GM18868 (cell line): ENCODE results near the gene GALNT2.
A peak's percentile ranks its signal among the peaks of the same experiment; 100 is the strongest.

ENCODE experiments used
- ATAC-seq: cut with Tn5 transposase; IDR thresholded peaks from one replicate; pipeline ENCODE4 v1.9.1; 2021; ENCODE audit warnings: mild to moderate bottlenecking, moderate library complexity; ENCODE audit not compliant: unreplicated experiment

Gene GALNT2

DNA sequence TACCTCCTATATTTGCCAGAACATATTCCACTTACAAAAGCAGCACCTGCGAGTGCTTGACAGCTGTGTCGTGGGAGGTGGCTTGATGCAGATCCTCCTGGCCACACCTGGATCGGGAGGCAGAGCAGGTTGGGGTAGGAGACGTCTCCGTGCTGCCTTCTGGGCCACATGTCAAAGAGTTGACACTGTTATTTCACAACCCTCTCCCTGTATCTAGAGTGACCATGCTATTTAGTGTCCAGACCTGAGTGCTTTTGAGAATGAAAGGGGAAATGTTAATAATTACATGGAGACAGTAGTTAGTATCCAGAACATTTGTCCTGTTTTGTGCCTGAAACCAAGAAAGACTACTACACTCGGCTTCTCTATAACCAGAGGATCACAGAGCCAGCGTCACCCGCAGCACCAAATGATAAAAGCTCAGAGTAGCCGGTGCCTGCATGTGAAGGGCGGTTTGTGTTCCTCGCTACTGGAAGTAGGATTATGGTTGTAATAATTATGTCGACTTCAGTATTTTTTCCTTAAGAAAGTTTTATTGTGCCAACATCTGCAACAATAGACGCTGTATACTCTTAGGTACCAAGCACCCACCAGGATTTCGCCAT, 77.1 kb downstream of the GALNT2 start:
- ATAC-seq, result no peak

DNA sequence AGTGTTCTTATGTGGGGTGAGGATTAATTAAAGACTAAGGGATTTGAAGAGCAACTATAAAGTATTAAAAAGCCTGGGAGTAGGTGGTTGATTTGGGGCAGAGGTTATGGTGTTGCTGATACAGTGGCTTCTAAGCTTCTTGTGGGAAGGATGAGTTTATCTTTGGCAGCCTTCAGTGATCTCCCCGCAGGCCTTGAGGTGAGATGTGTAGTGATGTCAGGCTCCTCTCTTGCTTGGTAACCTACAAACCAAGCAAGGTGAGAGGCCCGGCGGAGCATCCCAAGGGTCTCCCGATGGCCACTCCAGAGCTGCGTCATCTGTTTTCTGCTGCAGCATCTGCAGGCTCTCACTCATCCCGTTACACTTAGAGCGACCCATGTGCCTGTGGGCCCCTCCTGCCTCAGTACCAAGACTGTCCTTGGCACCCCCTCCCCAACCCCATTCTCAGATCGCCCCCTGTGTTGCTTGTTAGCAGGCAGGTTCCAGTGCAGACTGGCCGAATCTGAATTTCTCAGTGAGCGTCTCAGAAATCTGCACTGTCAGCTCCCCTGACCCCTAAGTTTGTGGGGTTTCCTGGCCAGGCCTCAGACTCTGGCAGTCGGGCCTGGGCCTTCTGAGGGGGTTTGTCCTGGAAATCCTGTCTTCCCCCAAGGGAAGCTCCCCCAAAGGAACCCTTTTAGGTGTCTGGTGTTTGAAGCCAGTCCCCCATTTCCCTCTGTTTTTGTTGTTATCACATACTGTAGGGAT, 77.9 kb downstream of the GALNT2 start:
- no peak for ATAC-seq

DNA sequence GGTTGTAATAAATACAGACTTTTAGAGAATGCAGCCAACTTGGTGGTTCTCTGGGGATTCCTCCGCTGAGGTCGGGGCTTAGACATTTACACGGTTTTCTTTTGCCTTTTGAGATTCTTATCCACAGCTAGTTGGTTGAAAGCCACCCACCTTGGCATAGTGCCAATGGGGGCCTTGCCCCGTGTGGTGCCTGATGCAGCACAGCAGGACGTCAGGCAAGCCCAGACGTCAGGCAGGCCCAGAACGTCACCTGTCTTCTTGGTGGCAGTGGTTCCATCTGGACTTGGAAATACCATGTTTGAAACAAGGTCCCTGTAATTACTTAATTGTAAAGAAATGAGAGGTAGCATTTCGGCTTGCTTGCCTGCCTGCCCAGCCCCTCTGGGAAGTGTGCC, 78.5 kb downstream of the GALNT2 start:
- ATAC-seq, result no peak

DNA sequence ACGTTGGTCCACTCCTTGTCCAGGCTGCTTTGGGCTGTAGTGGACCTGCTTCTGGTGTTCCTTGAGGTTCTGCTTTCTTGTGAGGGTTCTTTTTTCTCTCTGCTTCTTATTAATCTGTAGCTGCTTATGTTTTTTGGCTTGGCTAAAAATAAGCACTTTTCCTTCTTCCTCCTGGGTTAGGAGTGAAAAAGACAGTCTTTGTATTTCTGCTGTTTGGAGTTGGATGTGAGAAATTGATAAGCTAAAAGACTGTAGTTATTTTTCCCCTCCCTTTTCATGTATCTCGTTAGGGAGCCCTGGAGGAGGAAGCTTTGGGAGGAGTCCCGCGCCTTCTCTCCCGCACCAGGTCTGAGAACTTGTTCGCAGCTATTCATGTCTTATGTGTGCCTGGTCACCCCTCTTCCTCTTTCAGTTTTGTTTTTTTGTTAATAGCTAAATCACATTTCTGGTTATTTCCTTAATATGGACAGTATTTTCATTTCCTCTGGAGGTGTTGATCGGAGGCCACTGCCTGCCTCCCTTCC, 79.0 kb downstream of the GALNT2 start:
- peak; percentile 32 for ATAC-seq

DNA sequence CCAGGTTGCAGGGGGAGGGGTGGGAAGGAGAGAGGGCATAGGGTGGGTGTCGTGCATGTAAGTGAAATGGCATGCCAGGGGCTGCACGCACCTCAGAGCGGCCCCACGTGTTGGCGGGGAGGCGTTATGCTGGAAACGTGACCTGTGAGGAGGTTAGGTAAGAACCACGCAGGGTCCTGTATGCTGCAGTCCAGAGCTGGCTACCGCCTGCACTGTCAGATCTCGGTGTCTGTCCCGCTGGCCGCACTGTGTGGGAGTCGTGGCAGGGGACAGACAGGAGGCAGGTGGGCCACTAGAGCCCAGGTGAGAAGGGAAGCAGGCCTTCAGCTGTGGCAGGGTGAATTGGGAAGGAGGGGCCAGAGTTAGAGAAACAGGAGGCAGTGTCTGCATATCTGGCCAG, 79.7 kb downstream of the GALNT2 start:
- no peak for ATAC-seq

DNA sequence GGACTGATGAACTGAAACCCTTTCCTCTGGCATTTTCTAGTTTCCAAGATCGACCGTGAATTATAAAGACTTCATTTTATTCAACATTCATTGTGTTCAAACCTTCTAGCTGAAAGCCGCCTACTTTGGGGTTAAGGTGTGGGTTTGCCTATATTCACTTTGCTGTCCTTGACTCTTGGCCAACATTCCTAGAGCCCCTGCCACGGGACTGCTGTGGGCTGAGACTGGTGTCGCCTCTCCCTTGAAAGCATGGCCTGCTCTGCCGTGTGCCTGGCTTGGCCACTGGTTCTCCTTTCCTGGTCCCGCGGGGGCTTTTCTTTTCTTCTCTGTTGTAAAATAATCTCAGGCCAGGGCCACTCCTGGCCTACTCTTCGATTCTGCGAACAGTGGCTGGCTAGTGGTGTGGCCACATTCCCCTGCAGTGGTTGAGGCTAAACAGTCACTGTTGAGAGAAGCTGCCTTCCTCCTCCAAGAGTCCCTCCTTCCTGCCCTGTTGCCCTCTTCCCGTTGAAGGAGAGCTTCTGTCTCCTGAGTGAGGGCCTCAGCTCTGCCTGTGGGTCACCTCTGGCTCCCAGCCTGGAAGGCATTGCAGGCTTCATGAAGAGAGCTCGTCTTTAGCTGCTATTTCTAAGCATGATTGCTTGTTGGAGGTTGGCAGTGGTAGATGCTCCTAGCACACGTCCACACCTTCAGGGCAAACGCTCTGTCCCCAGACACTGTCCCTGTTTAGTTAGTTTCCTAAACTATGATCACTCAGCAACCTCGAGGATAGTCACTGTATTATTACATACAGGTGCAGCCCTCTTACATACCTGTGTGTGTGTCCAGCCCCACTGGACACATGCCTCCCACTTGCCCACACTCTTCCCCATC, 80.5 kb downstream of the GALNT2 start:
- no peak for ATAC-seq

DNA sequence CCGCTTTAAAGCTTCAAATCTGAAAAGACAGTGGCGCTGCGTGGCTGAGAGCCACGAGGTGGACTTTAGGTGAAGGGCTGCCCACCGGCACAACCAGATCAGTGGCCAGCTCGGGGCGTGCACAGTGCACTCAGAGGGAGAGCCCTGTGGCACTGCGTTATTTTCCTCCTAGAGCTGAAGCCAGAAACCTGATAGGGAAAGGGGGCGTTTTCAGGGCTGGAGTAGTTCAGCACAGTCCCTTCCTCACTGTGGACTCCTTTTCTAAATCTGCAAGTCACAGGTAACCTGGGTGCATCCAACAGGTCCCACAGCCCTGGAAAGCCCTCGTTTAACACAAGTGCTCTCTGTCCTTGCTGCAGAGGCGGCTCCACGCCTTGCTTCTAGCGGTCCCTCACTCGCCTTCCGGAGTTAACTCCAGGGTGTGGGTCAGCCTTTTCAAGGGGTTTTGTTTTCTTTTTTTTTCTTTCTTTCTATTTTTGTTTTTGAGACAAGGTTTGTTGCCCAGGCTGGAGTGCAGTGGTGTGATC, 81.2 kb downstream of the GALNT2 start:
- no peak for ATAC-seq

DNA sequence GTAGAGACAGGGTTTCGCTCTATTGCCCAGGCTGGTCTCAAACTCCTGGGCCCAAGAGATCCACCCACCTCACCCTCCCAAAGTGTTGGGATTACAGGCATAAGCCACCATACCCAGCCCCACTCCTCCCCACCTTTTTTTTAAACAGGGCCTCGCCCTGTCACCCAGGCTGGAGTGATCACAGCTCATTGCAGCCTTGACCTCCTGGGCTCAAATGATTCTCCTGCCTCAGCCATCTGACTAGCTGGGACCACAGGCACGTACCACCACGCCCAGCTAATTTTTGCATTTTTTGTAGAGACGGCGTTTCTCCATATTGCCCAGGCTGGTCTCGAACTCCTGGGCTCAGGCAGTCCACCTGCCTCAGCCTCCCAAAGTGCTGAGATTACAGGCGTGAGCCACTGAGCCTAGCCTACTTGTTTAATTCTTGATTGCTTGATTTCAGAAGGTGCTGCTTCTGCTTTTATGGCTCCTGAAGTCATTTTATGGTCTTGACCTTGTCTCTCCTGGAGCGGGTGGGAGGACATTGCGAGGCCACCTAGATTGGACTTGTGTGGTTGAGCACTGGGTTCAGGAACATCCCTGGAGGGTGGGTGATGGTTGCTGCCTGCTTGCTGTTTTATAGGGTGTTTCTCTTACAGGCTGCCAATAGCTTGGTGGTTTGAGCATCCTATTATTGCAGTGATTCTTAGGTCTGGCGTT, 81.9 kb downstream of the GALNT2 start:
- ATAC-seq, result no peak

DNA sequence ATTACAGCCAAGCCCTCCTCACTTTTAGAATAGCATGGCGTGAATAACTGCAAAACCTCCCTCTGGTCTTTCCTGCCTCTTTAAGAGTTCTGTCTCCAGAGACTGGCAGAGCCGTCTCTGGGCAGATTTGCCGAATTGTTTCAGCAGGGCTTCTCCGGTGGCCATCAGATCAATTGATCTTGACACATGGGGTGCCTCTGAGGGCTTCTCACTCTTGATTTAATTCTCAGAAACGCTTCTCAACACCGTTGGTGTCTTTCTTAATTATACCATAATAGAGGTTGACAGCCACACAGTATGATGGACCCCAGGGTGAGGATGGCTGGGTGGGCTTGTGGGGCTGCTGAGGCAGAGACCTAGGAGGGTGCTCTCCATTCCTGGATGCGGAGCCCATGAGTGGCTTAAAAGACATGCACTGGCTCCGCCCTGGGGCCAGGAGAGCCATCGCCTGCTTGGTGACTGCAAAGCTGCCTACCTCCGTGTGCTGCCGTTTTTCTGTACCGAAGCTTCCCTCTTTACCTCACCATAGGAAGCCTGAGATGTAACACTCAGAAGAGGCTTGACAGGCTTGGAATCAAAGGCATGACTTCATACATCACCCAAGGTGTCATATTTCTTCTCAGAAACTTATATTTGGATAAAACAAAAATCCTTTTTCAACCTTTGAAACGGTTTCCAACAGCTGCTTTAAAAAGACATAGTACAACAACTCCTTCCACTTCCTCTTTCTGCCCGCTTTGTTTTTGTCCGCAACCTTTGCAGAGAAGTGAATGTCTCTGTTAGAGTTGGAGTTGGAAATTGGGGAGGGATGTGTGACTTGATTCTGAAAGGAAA, 82.9 kb downstream of the GALNT2 start:
- ATAC-seq, result peak; percentile 73

DNA sequence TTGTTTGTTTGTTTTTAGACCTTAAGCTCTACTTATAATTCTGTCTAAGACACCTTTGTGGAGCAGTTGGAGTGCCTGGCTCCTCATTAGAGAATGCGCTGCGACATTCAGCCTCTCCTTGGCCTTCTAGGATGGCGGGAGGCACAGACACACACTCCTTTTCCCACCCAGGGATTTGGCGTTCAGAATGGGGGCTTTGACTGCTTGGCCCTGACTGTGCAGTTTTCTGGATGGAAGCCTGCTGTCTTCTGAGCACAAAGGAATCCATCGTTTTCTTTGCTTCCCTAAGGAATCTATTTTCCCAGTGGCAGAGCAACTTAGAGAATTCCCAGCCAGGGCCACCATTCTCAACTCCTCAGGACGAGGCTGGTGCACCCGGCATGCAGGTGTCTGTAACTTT, 83.6 kb downstream of the GALNT2 start:
- ATAC-seq, result no peak

DNA sequence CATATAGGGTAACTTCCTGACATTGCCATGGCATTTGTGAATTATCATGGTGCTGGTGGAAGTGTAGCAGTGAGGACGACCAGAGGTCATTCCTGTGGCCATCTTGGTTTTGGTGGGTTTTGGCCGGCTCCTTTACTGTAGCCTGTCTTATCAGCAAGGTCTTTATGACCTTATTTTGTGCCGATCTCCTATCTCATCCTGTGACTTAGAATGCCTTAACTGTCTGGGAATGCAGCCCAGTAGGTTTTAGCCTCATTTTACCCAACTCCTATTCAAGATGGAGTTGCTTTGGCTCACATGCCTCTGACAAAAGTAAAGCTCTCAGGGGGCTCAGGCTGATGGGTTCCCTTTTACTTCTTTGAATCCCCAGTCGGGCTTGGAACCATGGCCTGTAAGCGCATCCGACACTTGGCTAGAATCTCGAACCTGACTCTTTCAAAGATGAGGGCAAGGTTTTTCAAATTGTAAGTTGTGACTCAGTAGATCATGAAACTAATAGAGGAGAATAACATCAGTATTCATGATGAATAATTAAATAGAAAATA, 85.0 kb downstream of the GALNT2 start:
- ATAC-seq, result no peak

DNA sequence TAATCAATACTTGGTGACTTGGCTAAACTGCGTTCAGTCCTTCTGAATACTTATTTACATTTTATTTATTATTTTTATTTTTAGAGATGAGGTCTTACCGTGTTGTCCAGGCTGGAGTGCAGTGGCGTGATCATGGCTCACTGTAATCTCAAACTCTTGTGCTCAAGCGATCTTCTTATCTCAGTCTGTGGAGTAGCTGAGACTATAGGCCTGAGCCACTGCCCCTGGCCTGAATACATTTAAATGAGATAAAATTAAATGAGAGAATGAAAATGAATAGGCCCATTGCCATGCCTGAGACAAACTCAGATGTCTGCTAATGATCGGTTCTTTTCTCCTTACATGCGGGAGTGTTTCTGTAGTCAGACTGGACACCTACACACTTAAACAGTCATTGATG, 86.0 kb downstream of the GALNT2 start:
- no peak for ATAC-seq

DNA sequence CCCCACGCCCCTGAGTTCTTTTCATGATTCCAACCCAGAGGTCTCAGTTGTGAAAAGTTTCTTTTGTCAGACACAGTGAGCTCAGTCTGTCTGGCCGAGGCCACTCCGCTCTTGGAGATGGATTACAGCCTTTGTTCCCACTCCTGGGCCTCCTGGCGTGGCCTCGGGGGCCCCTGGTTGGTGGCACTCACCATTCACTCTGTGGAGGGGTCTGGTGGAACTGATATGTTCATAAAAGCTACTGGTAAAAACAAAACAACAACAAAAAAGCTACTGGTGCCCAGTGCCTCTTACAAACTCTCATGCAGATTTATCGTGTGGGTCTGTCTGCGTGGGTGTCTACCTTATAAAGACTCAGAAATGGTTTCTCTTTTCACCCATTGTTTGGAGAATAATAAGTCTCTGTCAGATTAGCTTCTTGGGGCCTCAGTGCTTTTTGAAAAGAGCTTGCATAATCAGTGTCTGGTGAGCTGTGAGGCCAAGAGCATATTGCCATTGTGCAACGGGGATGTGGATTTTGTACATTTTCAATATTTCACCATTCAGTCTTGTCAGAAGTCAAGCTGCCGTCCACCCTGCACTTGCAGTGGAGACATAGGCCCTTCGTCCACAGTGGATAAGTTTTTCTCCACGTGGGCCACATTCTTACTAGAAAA, 86.7 kb downstream of the GALNT2 start:
- ATAC-seq, result no peak

DNA sequence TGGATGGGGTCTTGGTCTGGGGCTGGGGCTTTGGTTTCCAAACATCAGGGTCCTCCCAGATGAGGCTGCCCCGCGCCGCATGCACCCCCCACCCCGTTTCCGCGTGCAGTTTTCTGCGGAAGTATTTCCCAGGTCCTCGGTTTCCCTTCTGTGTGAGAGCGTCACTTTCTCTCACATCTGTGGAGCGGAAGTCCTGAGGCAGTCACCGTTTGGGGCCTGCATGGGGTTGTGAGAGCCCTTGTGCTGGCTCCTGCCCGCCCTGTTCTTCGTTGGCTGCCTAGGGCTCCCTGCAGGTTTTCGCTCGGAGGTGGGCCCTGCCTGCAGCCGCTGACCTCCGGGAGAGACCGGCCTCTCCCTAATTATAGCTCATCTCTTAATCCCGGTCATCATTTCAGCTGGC, 88.0 kb downstream of the GALNT2 start:
- no peak for ATAC-seq

DNA sequence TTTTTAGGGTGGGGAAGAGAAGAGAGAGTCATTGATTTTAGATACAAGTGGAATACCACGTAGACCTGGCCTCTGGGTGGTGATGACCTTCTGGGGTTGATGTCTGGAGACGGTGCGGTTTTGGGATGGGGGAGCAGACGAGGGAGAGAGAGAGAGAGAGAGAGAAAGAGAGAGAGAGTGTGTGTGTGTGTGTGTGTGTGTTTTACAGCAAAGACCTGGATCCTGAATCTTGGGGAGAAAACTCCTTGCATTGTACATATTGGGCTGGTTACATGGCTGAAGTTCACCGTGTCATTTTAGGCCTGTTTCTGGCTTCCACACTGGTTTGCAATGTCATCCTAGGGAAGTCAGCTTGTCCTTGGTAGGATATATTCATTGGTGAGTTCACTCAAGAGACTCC, 89.0 kb downstream of the GALNT2 start:
- ATAC-seq, result no peak

DNA sequence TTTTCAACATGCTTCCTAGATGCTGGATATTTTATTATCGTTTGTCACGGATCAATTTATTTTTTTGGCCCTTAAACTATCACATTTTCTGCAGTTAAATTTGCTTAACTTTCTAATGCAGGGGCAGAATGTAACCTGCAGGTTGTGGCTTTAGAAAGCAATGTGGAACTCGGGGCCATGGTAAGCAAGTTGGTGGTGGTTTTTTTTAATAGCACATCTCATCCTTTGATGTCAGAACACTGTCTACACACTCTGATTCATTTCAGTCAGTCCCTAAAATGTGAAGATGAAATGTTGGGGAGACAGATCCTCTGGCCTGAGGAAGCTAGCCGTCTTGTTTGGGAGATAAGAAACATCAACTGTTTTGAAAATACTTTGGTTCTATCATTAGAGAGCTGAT, 89.5 kb downstream of the GALNT2 start:
- no peak for ATAC-seq

DNA sequence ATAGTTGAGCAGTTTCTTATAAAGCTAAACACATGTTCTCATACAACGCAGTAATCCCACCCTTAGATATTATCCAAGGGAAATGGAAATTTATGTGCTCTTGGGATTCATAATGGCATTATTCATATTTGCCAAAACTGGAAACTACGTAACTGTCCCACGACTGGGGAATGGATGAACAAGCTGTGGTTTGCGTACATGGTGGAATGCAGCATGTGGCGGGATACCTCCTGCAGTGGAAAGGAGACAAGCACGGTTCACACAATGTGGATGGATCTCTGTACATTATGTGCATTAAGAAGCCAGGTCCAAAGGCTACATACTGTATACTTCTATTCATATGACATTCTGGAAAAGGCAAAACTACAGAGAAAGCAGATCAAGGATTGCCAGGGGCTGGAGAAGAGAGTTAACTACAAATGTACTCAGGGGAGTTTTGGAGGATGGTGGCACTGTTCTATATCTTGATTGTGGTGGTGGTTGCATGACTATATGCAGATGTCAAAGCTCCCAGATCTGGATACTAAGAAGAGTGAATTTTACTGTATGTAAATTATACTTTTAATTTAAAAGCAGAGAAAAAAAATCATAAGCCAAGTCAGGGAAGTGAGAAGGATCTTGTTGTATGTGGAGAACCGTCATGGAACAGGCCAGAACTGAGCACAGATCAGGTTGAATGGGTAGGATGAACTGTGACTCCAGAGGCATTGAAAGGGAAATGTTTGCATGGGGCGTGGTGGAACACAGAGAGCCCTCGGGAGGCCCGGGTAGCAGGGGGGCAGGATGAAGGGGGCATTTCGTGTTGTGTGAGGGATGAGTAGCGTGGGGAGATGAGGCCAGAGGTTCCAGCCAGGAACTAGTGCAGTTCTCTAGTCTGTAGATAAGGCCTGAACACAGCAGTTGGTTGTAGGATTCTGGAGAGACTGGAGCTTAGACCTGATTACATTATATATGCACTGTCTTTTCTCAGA, 90.7 kb downstream of the GALNT2 start:
- no peak for ATAC-seq
